CD14-positive monocyte (primary cell): Measurements from ENCODE around the gene CASK. TPM values are rescaled to one million over a fixed set of nuclear protein-coding genes. Genes with fewer than 3 reads are reported as not detected.
A peak's percentile ranks its signal among the peaks of the same experiment; 100 is the strongest.

Source experiments
- DNase-seq, 3 donors: peaks; one replicate each; pipeline ENCODE4 v3.0.0-alpha.2; 2011 to 2022
- H2AFZ ChIP-seq: 2 replicates; pipeline ENCODE4 v1.6.0; 2012; ENCODE audit warnings: mild to moderate bottlenecking, low read depth, low read length, inconsistent platforms; ENCODE audit not compliant: insufficient read depth, poor library complexity, severe bottlenecking
- H3K27ac ChIP-seq, 2 donors: 1 replicate in 1 of 2; 2 replicates in 1 of 2; pipeline ENCODE4 v1.5.1; 2012 to 2013; ENCODE audit warnings: low read length in 2 of 2, control low read depth in 1 of 2, inconsistent platforms in 1 of 2, low read depth in 1 of 2, mild to moderate bottlenecking in 1 of 2
- H3K27me3 ChIP-seq, 2 donors: one replicate each; pipeline versions ENCODE4 v1.6.0 to v1.6.1; 2011 to 2013; ENCODE audit warnings: low read length in 2 of 2; ENCODE audit not compliant: control insufficient read depth in 2 of 2, insufficient read depth in 2 of 2
- H3K36me3 ChIP-seq, 2 donors: replicated peaks in 1 of 2; 1 replicate in 1 of 2; 2 replicates in 1 of 2; pipeline versions ENCODE4 v1.5.1 to v1.6.1; 2012 to 2013; ENCODE audit warnings: low read length in 2 of 2, control low read depth in 1 of 2, inconsistent platforms in 1 of 2, mild to moderate bottlenecking in 1 of 2; ENCODE audit not compliant: insufficient read depth in 2 of 2, control insufficient read depth in 1 of 2
- H3K4me1 ChIP-seq, 2 donors: 1 replicate in 1 of 2; 2 replicates in 1 of 2; pipeline versions ENCODE4 v1.5.1 to v1.6.1; 2012 to 2013; ENCODE audit warnings: low read length in 2 of 2, control low read depth in 1 of 2, inconsistent platforms in 1 of 2, mild to moderate bottlenecking in 1 of 2, moderate library complexity in 1 of 2; ENCODE audit not compliant: insufficient read depth in 2 of 2, control insufficient read depth in 1 of 2
- H3K4me2 ChIP-seq: replicated peaks from 2 replicates; pipeline ENCODE3; 2012; ENCODE audit warnings: low read length, moderate library complexity, mild to moderate bottlenecking; ENCODE audit not compliant: poor library complexity, severe bottlenecking; ENCODE audit errors: extremely low read depth
- H3K4me3 ChIP-seq, 3 experiments: fragments of 200-600 bp in 1 of 3; sonication (generic) in 1 of 3; replicated peaks in 1 of 3; 1 replicate in 2 of 3; 2 replicates in 1 of 3; pipeline ENCODE4 v1.5.1; 2011 to 2013; ENCODE audit warnings: low read length in 3 of 3, mild to moderate bottlenecking in 3 of 3, control low read depth in 2 of 3, low read depth in 2 of 3, inconsistent platforms in 1 of 3, moderate library complexity in 1 of 3
- H3K79me2 ChIP-seq: 2 replicates; pipeline ENCODE4 v1.6.0; 2012; ENCODE audit warnings: mild to moderate bottlenecking, control low read depth, inconsistent platforms, low read length, moderate library complexity; ENCODE audit not compliant: insufficient read depth
- H3K9ac ChIP-seq: 2 replicates; pipeline ENCODE4 v1.6.0; 2017; ENCODE audit warnings: low read length, mild to moderate bottlenecking; ENCODE audit not compliant: insufficient read depth, poor library complexity, severe bottlenecking
- H3K9me3 ChIP-seq, 2 donors: replicated peaks in 1 of 2; 1 replicate in 1 of 2; 2 replicates in 1 of 2; pipeline versions ENCODE4 v1.5.1 to v1.6.1; 2012 to 2013; ENCODE audit warnings: low read length in 2 of 2, control low read depth in 1 of 2; ENCODE audit not compliant: control insufficient read depth in 1 of 2, insufficient read depth in 1 of 2
- H4K20me1 ChIP-seq: 2 replicates; pipeline ENCODE4 v1.6.0; 2012; ENCODE audit warnings: mild to moderate bottlenecking, low read length, control low read depth, moderate library complexity; ENCODE audit not compliant: insufficient read depth
- H3K27ac Mint-ChIP-seq, 7 donors: one replicate each; pipeline ENCODE4 v1.8.0; 2020; ENCODE audit warnings: mild to moderate bottlenecking in 7 of 7, mixed read lengths in 7 of 7, moderate library complexity in 6 of 7, inconsistent platforms in 2 of 7
- H3K27me3 Mint-ChIP-seq, 3 donors: one replicate each; pipeline ENCODE4 v1.8.0; 2021 to 2022; ENCODE audit warnings: low read depth in 3 of 3, mild to moderate bottlenecking in 3 of 3, mixed read lengths in 3 of 3, moderate library complexity in 3 of 3, inconsistent platforms in 1 of 3
- H3K36me3 Mint-ChIP-seq, 2 donors: one replicate each; pipeline ENCODE4 v1.8.0; 2020; ENCODE audit warnings: mixed read lengths in 2 of 2, inconsistent platforms in 1 of 2, mild to moderate bottlenecking in 1 of 2
- H3K4me1 Mint-ChIP-seq: one replicate; pipeline ENCODE4 v1.8.0; 2020; ENCODE audit warnings: mild to moderate bottlenecking, mixed read lengths
- H3K4me3 Mint-ChIP-seq, 2 donors: one replicate each; pipeline ENCODE4 v1.8.0; 2020; ENCODE audit warnings: mild to moderate bottlenecking in 2 of 2, mixed read lengths in 2 of 2, moderate library complexity in 1 of 2
- H3K9me3 Mint-ChIP-seq, 7 donors: one replicate each; pipeline ENCODE4 v1.8.0; 2020 to 2022; ENCODE audit warnings: mixed read lengths in 7 of 7, mild to moderate bottlenecking in 6 of 7, moderate library complexity in 6 of 7, inconsistent platforms in 2 of 7
- WGBS: methylation state at CpG from one replicate; pipeline ENCODE4 v1.1.5; 2013; ENCODE audit warnings: missing lambda C conversion rate; ENCODE audit not compliant: insufficient coverage; 5-methylcytosine and 5-hydroxymethylcytosine counted together
- intact Hi-C, 2 donors: fragments of 100-400 bp; cut with micrococcal nuclease; formaldehyde crosslinking; loops; one replicate each; pipeline versions ENCODE4 v1.15.0 to v1.15.1; 2023
- polyA plus RNA-seq, 3 donors: library from polyadenylated mRNA; depleted of rRNA in 1 of 3; unstranded in 2 of 3; stranded (reverse) in 1 of 3; fragments of 300-500 nt in 2 of 3; fragments of >200 nt in 1 of 3; fragmentation: Illumina TruSeq in 2 of 3; gene quantifications; 1 replicate in 2 of 3; 2 replicates in 1 of 3; pipeline ENCODE4 v1.2.3, GENCODE V29; 2012 to 2021
- TF ChIP-seq, protein P1 (sequence below): fragments of 200-600 bp; IDR thresholded peaks from one replicate; pipeline ENCODE4 v1.8.0; 2022; ENCODE audit warnings: antibody characterized with exemption, mild to moderate bottlenecking

Gene CASK
- polyA plus RNA-seq, 3 donors = 0.48 to 7.4 (median 2.5) TPM

GRCh38 chrX:41922431-41923151 lies 763 bp downstream of the CASK start:
- peak in 1 of 3 donors; percentile 3 for DNase-seq
- H3K4me1 Mint-ChIP-seq = peaks cover 18% of the 10 kb centered on the region
- intact Hi-C loops = no loop called here
- H3K27ac ChIP-seq = peak overlapping the region; percentile 17 to 58
- peaks cover 0 to 1% of the 10 kb centered on the region in 2 donors for H3K36me3 Mint-ChIP-seq
- H3K27me3 ChIP-seq = peaks cover 2 to 9% of the 10 kb centered on the region in 2 donors
- TF ChIP-seq, protein P1, sequence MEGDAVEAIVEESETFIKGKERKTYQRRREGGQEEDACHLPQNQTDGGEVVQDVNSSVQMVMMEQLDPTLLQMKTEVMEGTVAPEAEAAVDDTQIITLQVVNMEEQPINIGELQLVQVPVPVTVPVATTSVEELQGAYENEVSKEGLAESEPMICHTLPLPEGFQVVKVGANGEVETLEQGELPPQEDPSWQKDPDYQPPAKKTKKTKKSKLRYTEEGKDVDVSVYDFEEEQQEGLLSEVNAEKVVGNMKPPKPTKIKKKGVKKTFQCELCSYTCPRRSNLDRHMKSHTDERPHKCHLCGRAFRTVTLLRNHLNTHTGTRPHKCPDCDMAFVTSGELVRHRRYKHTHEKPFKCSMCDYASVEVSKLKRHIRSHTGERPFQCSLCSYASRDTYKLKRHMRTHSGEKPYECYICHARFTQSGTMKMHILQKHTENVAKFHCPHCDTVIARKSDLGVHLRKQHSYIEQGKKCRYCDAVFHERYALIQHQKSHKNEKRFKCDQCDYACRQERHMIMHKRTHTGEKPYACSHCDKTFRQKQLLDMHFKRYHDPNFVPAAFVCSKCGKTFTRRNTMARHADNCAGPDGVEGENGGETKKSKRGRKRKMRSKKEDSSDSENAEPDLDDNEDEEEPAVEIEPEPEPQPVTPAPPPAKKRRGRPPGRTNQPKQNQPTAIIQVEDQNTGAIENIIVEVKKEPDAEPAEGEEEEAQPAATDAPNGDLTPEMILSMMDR = no peak
- no peaks in the 10 kb centered on the region for H4K20me1 ChIP-seq
- peak overlapping the region; percentile 77 for H3K4me2 ChIP-seq
- H3K4me3 Mint-ChIP-seq = peak overlapping the region; percentile 89 to 94
- H3K27ac Mint-ChIP-seq = peak overlapping the region; percentile 41 to 87 (median 83)
- H3K27me3 Mint-ChIP-seq = peaks cover 5 to 10% (median 6%) of the 10 kb centered on the region in 3 donors
- 0% methylated on average over 9 of the region's 48 CpGs for WGBS
- peaks cover 0 to 9% (median 0%) of the 10 kb centered on the region in 7 donors for H3K9me3 Mint-ChIP-seq
- H3K4me1 ChIP-seq = peaks cover 8 to 19% of the 10 kb centered on the region in 2 donors
- H3K9me3 ChIP-seq = no peaks in the 10 kb centered on the region
- H3K79me2 ChIP-seq = peaks cover 30% of the 10 kb centered on the region
- peak overlapping the region; percentile 66 for H2AFZ ChIP-seq
- H3K9ac ChIP-seq = peak overlapping the region; percentile 64
- no peaks in the 10 kb centered on the region for H3K36me3 ChIP-seq
- H3K4me3 ChIP-seq = peak overlapping the region; percentile 54 to 84 (median 66)

DNA sequence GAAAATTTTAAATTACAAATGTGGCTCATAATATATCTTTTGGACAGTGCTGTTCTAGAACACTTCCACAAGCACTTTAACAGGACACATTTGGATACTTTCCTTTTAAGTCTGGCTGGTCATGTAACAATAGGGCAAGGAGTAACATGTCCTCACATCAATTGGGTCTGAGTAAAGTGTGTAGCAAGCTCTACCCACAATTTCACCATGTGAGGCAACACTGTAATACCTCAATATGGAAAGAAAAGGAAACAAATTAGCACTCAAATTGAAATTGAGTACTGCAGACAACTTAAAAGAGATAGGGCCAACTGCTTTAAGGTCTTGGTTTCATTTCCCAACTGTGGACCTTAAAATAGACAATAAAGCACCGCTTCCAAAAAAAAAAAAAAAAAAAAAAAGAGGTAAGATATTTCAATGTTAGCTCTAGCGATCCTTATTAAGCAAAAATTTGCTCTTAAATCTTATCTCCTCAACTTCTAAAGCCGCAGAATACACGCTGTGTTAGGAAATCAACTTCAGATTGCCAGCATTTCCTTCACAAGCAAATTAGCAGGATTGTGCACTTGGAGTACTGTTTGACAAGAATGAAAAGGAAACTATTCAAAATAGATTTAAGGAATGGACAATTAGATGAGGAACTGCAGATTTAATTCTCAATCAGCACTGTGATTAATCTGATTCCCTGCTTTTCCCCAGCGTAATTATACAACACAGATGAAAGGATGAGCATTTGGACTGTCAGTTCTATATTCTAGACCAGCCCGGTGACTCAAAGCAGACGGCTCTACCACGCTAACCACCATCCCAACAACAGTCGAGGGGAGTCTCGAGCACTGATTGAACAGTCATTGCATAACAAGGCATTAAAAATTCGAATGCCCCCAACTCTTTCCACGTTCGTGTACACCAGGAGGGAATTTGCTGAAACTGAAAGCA lies 1.6 kb downstream of the CASK start:
- H3K9me3 ChIP-seq = no peaks in the 10 kb centered on the region
- H3K9me3 Mint-ChIP-seq = peaks cover 0 to 9% (median 0%) of the 10 kb centered on the region in 7 donors
- peak overlapping the region; percentile 66 for H2AFZ ChIP-seq
- peaks cover 0 to 1% of the 10 kb centered on the region in 2 donors for H3K36me3 Mint-ChIP-seq
- H3K4me3 ChIP-seq = peak overlapping the region; percentile 54 to 84 (median 66)
- H3K36me3 ChIP-seq = no peaks in the 10 kb centered on the region
- peak overlapping the region in 1 of 2 donors; percentile 58 for H3K27ac ChIP-seq
- 0% methylated on average over 6 of the region's 13 CpGs for WGBS
- peaks cover 32% of the 10 kb centered on the region for H3K79me2 ChIP-seq
- H4K20me1 ChIP-seq = no peaks in the 10 kb centered on the region
- H3K4me3 Mint-ChIP-seq = peak overlapping the region; percentile 89 to 94
- H3K4me2 ChIP-seq = peak overlapping the region; percentile 77
- peaks cover 8 to 19% of the 10 kb centered on the region in 2 donors for H3K4me1 ChIP-seq
- peak overlapping the region; percentile 15 to 87 (median 65) for H3K27ac Mint-ChIP-seq
- peak; percentile 56 to 66 (median 64) for DNase-seq
- TF ChIP-seq, protein P1 = no peak
- intact Hi-C loops = no loop called here
- peaks cover 5 to 10% (median 6%) of the 10 kb centered on the region in 3 donors for H3K27me3 Mint-ChIP-seq
- peaks cover 2 to 9% of the 10 kb centered on the region in 2 donors for H3K27me3 ChIP-seq
- peak overlapping the region; percentile 64 for H3K9ac ChIP-seq
- peaks cover 20% of the 10 kb centered on the region for H3K4me1 Mint-ChIP-seq
